Activated CD4-positive, alpha-beta T cell treated with anti-CD3 and anti-CD28 coated beads, Interleukin-2, amount 50 U/mL, for 16 hours (primary cell): ENCODE data around the gene USP6NL.
"Not testable (repeated sequence)": the region's sequence is repeated elsewhere in the genome, so short reads cannot be mapped to it uniquely, and the experiment has no call there.

ENCODE experiments used
- DNase-seq: peaks from one replicate; pipeline ENCODE4 v3.0.0-alpha.2; 2020

Gene USP6NL

DNA sequence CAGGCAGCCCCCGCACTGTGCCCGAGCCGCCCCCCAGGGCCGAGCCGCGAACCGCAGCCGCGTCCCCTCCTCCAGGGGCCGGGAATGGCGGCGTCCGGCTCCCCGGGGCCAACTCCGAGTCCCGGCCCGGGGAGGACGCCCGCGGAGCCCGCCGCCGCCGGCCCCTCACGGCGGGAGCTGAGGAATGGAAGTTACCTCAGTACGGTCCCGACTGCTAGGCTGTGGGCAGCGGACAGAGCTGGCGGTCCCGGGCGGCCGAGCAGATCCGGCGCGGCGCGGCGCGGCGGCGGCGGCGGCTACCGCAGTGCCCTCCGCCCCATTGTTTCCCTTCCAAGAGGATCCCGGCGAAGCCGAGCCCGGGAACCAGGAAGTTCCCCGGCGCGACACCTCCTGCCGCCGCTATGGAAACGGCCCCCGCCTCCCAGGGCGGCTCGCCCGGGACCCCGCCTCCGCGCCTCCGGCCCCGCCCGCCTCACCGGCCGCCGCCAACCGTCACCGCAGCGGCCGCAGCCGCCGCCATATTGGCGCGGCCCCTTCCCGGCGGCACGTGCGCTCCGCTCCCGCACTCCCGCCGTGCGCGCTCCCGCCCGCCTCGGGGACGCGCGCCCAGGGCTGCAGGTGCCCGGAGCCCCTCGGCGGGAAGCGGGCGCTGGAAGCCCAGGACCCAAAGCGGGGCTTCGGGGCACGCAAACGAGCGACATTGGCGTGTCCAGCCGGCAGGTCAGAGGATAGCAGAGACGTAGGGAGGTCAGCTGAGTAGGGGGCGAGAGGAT, at the start of gene USP6NL:
TSS of gene USP6NL (minus strand) at position 403 of the 773 bp plus-strand sequence. CDS start 14,016 bp downstream, outside the sequence.
- DNase-seq, result peak; percentile 61

DNA sequence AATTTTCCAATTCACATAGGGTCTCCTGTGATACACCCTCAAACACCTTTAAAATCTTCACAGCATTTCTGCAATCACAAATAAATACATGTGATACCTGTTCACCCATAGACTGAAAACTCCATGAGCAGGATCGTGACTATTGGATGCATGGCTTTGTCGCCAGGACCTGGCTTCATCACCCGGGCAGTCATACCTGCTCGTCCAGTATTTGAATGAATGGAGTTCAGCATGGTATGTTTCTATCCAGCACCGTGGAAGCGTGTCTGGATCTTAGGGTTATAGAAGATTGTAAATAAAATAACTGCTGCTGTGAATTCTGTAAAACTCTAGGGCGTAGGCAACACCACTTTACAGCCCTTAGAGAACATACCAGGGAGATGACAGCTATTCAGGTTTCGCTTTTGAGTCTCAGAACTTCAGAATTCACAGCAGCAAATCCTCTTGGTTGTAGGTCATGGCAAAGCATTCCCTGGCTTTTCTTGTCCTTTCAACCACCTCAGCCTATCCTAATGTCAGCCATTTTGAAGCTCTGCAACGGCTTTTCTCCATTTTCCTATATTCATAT, 47.4 kb upstream of the USP6NL start:
- DNase-seq, result no peak

DNA sequence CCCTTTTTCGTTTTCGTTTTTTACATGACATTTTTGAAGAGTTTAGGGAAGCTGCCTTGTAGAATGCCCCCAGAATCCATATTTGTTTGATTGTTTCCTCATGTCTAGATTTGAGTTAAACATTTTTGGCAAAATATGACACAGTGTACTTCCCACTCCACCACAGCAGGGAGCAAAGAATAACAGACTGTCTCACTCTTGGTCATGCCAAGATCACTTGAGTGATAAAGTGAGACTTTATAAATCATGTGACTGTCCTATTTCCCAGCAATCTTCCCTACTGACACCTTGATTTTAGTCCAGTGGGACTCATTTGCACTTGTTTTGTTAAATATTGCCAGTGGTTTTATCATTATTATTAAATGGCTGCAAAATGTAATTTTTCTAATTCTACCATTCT, 44.4 kb upstream of the USP6NL start:
- DNase-seq, result no peak

DNA sequence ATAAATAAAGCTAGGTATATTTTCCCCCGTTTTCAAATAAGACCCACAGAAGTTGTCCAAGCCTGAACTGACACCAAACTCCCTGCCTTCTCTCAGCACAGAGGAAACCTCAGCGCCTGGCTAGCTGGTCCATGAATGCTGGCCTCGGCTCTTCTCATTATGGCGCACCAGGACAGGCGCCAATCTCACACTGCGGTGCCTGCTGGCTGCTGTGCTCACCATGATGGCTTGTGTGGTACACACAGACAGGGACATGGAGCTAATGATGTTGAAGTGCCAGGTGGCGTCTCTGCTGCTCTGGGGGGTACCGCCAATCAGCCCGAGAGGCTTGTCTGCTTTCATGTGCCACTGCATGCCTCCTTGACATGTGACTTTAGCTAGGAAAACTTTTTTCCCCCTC, 43.2 kb upstream of the USP6NL start:
- no peak for DNase-seq

DNA sequence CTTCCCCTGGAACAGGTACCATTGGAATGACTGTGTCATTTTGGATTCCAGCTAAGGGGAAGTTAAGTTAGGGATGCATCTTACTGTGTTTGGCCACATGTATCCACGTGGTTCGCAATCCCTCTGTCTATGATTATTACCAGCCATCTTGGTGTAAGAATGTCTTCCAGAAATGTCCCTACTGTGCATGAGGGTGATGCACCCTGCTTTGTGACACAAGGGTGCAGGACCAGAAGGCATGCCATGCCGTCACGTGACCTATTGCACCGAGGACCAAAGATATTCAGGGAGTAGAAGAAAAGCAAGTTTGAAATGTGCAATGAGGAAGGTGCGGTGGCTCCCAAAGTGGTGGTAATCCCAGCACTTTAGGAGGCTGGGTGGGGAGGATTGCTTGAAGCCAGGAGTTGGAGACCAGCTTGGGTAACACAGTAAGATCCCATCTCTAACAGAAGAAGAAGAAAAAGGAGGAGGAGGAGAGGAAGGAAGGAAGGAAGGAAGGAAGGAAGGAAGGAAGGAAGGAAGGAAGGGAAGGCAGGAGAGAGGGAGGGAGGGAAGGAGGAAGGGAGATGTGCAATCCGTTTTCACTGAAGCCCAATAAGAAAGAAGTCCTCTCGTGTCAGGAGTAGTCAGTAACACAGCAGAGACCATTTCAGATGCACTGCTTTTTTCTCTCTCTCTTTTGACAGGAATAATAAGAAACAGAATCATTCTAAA, 42.5 kb upstream of the USP6NL start:
- no peak for DNase-seq

DNA sequence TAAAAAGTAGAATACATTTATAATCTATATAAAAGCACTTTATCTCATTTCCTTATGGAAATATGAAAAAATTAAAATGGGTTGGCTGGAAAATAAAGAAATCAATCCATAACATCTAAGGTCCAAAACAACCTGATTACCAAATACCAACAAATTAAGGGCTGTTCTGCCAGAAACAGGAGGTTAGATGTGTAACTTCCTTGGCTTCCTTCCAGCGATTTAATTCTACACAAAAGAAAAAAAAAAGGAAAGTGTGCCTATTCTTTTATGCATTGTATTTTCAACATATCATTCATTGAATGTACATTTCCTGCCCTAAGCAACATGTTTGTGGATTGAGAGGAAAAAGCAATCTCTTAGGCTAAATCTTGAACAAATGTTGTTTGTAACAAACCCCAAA, 36.2 kb upstream of the USP6NL start:
- DNase-seq, result no peak

DNA sequence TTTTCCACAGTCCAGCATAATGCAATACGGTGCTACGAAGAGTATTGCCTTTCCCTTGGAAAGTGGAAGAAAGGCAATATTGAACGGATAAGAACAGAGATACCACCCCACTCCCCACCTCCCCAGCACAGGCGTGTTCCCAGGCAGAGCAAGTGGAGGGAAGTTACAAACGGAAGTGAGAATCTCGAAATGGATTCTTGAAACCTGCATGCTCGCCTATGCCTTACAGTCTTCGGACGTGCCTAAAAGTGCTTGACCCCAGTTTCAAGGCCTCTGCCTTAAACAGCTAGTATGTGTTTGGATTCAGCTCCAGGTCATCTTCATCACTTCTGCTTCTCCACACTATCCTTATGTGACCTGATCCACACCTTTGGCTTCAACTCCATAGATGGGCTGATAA, 35.0 kb upstream of the USP6NL start:
- no peak for DNase-seq

DNA sequence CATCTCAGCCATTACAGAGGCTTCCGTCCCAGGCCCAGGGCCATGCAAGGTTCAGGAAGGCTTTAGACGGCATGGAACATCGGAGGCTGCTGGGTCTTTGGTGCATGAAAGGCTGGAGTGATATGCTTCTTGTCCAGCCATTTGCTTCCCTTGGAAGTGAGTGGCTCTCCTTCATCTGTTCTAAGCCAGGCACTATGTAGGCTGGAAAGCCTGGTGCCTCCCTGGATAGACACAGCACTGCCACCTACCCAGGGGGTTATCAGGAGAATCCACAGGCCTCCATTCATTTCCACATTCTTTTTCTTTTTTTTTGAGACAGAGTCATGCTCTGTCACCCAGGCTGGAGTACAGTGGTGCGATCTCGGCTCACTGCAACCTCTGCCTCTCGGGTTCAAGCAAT, 31.6 kb upstream of the USP6NL start:
- no peak for DNase-seq

DNA sequence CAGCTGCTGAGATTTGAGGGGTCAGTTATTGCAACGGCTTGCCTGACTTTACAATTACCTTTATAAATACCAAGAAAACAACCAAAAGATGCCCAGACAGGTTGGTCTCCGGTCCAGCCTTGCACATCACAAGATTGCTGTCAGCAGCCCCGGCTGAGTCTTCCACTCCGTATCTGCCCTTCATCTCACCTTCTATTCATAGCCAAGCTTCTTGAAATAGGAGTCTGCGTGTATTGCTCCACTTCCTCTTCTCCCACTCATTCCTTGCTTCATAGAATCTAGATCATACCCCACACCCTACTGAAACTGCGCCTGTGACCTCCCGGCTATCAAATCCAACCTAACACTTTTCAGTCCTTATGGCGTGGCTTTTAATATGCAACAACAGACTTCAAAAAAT, 31.1 kb upstream of the USP6NL start:
- no peak for DNase-seq

DNA sequence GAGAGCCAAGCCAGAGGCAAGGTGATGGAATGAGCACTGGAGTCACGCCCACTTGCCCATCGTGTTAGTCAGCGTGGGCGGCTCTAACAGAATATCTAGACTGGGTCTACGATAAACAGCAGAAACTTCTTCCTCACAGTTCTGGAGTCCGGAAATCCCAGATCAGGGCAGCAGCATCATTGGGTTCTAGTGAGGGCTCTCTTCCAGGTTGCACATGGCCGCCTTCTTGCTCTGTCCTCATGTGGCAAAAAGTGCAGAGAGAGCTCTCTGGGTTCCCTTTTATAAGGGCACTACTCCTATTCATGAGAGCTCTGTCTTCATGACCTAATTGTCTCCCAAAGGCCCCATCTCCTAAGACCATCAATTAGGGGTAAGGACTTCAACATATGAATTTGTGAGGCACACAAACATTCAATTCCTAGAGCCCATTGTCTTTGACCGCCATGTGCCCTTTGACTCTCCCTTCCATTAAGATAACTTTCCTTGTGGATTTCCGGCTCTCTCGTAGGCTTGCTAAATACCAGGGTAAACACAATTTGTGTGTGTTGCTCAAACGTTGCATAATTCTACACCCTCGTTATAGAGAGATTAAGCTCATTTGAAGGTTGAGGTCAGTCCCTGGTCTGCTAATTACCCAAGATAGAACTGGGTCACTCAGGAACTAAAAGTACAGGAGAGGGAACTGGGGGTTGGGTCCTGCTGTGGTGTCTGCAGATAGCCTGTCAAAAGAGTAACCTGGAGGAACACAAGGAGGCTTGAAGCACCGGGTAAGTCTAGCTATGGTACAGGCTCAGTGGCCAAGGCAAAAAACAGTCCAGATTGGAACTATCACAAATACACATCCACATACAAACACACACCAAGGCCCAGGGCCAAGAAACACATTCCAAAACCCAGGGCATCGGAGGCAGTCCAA, 28.7 kb upstream of the USP6NL start:
- DNase-seq, result no peak

DNA sequence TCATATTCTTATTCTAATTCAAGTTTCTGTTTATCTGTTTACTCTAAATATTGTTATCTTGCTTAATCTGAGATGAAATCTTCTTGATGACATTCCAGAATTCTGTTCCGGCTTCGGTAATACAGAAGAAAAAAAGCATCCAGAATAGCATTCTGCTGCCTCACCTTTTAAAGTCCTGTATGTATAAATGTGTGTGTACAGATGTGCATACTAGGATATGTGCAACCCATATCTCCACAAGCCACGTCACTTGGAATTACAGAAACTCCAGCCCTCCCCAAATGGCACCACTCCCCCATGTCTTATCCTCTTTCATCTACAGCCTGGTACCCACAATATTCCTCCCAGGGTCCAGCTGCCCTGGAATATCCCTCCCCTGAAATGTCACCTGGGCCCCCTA, 27.9 kb upstream of the USP6NL start:
- DNase-seq, result no peak

DNA sequence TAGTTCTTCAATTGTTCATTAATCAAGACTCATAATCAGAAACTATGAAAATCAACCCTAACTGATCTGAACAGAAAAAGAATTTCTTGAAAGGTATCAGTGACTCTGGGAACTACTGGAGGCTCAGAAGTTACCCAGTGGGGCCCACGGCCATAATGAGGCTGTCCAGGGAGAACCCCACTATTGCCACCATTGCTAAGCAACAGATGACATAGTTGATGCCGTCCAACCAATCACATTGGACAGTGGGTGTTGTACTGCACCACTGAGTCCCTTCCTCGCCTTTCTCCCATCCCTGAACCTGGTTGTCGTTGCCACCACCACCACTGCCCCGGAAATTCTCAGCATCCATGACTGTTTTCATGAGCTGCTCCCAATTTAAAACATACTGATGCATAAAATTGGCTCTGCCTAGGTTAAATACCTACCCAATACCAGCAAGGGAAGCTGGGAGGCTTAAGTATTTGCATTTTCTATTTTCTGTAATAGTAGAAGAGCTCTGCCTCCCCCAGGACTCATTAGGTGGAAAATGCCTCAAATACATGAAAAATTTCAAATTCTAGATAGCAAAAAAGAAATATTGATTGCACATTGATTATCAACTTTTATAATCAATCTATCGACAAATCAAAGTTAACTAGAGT, 26.7 kb upstream of the USP6NL start:
- no peak for DNase-seq

DNA sequence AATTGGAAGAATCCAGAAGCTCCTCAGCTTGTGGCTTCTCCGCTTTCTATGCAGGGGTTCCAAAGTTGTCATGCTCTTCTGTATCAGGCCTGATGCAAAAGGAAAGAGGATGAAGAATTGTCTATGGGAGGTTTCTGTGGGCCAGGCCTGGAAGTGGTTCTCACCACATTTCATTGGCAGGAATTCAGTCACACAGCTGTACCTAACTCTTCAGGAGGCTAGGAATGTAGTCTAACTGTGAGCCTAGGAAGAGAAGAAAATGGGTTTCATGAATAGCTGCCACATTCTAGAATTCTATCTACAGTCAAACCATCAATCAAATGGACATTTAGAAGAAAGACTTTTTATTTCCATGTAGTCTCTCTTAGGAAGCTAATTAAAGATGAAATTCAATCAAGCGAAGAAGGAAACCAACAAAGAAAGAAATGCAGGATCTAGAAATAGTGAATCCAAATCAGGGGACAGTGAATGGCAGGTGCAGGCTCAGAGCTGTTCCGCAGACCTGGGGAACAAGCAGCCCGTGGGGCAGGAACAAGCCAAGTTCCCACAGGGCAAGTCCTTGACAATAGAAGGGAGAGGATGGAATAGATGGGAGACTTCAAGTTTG, 25.4 kb upstream of the USP6NL start:
- no peak for DNase-seq

DNA sequence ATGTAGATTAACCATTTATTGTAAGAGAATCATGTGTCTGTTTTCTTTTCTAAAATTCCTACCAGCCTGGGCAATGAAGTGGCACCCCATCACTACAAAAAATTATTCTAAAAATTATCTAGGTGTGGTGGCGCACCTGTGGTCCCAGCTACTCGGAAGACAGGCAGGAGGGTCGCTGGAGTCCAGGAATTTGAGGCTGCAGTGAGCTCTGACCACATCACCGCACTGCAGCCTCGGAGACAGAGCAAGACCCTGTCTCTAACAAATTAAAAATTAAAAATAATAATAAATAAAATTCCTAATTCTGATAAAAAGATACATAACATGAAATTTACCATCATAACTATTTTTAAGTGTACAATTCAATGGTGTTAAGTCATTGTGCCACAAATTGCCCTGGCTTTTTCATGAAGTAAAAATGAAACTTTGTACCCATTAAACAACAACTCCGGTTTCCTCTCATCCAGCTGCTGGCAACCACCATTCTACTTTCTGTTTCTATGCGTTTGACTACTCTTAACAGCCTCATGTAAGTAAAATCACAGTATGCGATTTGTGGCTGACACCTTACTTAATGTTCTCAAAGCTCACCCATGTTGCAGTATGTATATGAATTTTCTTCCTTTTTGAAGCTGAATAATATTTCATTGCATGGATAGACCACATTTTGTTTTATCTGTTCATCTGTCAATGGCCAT, 20.6 kb upstream of the USP6NL start:
- DNase-seq, result peak; percentile 88

DNA sequence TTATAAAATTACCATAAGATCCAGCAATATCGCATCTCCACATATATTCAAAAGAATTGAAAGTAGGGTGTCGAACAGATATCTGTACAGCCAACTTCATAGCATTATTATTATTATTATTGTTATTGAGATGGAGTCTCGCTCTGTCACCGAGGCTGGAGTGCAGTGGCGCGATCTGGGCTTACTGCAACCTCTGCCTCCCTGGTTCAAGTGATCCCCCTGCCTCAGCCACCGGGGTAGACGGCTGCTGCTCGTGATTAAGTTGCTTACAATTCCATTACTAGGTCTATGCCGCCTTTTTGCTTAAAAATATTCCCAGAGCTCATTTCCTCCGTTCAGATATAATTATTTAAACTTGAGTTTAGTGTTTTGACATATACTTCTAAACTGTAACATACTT, 19.8 kb upstream of the USP6NL start:
- no peak for DNase-seq

DNA sequence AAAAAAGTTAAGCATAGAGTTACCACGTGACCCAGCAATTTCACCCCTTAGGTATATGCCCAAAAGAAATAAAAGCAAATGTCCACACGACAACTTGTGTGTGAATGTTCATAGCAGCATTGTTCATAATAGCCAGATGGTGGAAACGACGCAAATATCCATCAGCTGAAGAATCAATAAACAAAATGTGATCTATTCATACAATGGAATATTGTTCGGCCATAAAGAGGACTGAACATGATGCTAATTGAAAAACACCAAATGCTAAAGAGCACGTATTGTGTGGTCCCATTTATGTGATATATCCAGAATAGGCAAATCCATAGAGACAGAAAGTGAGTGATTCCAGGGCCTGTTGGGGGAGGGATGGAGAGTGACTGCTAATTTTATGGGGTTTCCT, 18.3 kb upstream of the USP6NL start:
- DNase-seq, result no peak

DNA sequence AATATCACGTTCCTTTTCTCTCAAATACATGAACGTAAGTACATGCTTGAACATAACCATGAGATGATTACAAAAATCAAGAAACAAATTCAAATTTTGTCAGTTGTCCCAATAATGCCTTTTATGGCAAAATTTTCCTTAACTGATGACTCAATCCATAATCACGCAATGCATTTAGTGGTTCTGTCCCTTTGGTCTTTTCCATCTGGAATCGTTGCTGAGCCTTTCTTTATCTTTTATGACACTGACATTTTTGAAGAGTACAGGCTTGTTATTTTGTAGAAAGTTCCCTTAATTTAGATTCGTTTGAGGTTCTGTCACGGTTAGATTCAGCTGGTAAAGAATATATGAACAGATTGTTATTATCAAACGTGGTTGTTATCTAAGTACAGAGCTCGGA, 16.5 kb upstream of the USP6NL start:
- DNase-seq, result not testable (repeated sequence)

DNA sequence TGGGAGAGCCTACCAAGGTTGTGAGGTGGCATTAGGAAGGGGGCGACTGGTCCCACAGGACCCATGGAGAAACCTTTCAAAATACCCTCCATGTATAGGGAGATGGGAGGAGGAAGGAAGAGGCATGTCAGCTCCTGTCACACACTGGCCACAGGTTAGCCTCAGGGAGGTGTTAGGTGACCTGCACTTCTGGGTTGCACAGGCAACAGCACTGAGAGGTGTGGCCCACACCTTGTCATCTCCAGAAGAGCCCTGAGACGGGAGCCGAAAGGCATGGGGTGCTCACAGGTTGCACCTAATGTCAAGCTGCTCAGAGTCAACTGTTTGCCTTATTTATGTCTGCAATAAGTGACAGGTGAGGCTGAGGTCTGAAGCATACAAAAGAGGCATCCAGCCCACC, 14.6 kb upstream of the USP6NL start:
- no peak for DNase-seq

DNA sequence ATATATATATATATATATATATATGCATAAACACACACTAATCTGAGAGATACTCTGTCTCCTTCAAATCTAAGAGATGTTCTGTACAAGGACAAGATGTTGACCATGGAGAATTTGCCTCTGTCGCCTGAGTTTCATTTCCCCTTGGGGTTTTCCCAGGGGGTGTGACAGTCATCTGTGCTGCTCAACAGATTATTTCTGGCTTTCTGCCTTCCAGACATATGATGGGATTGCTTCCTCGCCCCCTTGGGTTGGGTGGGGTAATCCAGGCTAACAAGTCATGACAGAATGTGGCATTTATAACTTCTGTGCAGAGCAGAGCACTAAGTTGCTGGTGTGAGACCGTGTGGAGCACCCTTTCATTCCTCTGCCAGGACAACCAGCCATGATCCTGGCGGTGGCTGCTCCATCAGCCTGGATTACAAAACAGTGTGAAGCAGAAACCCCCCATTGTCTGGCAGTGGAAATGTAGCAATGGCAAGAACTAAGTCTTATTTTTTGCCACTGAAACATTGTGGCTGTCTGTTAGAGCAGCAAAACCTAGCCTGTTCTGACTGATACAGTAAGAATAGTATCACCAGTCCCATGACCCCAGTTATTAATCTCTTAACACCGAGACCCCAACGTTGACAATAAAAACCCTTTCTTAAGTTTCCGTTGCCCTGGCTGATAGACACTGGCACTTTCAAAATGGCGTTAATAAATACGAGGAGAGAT, 13.7 kb upstream of the USP6NL start:
- DNase-seq, result no peak

DNA sequence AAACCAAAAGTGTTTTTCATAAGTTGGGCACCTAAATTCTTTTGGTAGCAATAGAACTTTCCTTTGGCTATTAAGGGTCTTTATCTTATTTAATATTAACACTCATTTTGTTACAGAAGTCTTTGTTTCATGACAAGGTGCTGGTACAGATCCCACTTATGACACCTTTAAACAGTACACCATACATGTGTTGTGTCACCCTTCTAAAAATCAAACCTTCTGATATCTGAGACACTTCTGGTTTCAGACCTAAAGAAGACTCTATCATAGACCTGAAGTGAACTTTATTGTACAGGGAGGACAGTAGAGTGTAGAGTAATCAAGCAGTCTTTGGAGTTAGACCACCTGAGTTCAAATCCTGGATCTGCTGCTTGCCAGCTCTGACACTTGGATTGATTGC, 5.8 kb upstream of the USP6NL start:
- DNase-seq, result no peak

DNA sequence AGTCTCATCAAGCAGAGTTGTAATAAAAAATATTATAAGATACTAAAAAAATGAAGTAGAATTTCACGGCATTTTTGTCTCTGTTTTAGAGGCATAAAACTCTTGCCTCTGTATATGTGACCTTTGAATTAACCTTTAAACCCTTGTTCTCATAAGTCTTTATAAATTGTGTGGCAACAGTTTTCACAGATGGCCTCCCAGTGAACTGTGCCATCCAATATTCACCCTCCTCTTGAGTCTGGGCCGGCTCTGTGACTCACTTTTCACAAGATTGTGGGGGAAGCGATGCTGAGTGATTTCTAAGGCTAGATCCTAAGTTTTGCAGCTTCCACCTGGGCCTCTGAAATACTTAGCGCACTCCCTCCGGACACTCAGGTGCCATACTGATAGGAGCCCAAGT, 4.6 kb upstream of the USP6NL start:
- no peak for DNase-seq
